ENCODE results near the gene TP53.
"Not testable (repeated sequence)": the region's sequence is repeated elsewhere in the genome, so short reads cannot be mapped to it uniquely, and the experiment has no call there.

TP53 gene

DNA sequence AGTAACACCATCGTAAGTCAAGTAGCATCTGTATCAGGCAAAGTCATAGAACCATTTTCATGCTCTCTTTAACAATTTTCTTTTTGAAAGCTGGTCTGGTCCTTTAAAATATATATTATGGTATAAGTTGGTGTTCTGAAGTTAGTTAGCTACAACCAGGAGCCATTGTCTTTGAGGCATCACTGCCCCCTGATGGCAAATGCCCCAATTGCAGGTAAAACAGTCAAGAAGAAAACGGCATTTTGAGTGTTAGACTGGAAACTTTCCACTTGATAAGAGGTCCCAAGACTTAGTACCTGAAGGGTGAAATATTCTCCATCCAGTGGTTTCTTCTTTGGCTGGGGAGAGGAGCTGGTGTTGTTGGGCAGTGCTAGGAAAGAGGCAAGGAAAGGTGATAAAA is 14.1 kb downstream of the TP53 start:
- no peak for DNase-seq

DNA sequence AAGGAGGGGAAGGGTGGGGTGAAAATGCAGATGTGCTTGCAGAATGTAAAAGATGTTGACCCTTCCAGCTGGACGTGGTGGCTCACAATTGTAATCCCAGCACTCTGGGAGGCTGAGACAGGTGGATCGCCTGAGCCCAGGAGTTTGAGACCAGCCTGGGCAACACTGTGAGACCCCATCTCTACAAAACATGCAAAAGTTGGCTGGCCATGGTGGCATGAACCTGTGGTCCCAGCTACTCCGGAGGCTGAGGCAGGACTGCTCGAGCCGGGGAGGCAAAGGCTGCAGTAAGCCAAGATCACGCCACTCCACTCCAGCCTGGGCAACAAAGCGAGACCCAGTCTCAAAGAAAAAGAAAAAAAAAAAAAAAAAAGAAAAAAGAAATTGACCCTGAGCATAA is 18.8 kb downstream of the TP53 start:
- DNase-seq = no peak

DNA sequence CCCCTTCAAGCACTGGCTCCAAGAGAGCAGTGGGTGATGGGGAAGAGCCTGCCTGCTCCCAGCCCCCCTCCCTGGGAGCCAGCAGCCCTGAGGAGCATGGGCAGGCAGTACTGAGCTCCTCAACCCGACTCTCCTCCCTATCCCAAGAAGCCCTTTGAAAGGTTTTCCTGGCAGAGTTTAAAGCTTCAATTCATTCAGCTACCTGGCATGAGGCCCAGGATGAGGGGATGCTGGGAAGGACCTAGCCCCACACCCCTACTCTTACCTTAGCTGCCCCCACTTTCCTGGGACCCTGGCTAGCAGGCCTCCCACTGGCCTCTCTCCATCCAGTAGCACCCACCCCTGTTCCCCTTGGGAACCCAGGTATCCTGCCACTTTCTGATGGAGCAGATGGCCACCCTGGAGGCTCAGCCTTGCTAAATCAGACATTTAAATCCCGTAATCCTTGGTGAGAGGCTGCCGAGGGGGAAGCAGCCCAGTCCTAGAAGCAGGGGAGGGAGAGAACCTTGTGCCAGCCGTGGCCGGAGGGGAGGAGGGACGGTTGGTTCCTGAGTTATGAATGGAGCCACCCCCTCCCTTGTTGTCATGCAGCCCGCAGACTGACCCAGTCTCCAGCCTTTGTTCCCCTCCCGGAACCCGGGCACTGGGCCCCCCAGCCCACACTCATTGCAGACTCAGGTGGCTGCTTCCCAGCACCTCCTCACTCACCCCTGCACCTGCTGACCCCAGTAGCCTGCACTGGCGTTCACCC is 19.5 kb downstream of the TP53 start:
- peak; percentile 22 for DNase-seq

DNA sequence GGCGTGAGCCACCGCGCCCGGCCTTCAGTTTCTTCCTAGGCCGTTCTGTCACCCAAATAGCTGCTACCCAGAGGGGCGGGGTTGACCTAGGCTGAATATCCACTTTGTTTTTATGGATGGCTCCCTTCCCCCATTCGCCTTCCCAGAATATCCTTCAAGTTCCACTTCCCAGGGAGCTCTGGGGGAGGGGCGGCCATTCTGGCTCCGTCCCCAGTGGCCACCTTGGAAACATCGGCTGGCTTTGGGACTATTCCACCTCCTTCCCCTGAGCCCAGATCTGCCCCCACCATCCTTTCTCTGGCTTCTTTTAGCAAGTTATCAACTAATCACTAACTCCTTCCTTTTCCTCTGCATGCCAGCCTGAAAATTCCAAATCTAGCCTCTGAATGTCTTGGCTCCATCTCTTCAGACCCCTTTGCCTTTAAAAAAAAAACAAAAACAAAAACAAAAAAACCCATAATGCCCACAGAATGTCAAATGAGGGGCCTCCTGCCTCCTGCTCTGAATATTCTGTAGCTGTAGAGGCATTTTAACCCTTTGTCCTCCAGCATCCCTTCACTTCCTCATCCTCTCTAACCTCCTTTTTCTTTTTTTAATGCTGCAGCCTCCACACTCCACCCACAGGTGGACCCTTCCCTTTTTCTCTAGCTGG is 30.2 kb downstream of the TP53 start:
- no peak for DNase-seq

DNA sequence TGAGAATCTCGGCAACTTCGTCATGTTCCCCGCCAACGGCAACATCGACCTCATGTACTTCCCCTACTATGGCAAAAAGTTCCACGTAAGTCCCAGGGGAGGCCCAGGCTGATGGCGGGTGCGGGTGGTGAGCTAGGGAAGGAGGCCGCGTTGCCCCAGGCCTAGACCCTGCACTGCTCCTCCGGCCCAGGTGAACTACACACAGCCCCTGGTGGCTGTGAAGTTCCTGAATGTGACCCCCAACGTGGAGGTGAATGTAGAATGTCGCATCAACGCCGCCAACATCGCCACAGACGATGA is 31.8 kb downstream of the TP53 start:
- DNase-seq = no peak

DNA sequence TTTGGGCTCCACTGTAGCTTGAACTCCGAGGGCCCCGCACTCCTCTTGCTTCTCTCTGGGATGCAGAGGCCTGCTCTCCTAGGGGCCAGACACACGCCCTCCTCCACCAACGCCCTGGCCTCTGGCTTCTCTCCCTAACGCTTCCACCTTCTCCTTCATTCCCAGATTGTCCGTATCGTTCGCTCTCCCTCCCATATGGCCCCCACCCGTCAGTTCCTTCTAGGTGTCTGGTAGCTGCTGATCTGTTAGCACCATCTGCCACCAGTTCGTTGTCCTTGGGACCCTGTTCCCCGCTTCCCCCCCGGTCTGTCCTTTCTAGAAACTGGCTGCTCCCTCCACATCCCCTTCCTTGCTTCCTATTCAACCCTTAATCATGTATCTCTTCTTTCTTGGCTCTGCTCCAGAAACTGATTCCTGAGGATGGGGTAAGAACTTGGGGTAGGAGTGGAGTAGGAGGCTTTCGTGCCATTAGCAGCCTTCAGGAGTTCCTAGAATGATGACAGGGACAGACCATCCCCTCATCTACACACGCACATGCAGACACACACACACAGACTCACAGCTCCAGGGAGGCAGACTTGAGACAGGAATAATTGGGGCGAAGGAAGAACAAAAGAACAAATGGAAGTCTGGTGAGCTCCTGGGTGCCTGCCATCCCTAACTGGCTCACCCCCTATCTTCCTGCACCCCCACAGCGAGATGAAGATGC is 32.3 kb downstream of the TP53 start:
- DNase-seq = peak; percentile 16

DNA sequence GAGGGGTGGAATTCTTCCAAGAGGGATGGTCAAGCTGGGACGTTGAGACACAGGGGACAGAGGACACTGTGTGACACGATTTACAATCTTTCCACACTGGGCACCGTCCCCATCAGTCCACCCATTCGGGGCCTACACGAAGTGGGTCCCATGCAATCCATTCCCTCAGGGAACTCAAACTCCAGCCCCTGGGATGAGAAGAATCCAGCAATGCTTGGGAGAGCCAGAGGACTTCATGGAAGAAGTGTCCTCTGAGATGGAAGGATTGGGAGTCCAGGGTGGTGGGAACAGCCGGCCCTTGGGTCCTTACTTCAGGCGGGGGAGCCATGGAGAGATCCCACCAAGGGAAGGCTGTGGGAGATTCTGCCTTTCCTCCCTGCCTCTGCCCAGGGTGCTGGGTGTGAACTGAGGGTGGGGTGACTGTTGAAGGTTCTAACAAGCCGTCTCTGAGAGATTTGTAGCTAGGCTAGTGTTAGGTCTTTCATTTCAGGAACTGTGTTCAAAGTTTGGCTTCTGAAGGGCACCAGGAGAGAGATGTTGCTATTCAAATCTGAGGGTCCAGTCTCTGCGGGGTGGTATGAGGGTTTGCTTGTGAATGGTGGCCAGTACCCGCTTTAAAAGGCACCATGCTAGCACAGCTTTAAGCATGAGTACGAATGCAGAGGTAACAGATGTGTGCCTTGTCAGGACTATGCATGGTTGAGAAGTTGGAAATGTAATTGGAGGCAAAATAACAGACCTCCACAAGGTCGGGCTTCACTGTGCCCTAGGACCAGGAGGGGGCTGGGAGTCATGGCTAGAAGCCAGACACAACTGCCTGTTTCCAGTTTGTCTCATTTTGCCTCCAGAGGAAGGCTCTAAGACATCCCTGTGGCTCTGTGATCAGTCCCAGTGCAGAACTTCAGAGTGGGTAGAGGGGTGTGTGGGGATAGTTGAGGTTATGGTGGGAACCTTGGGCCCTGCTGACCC is 34.6 kb downstream of the TP53 start:
- DNase-seq = no peak

DNA sequence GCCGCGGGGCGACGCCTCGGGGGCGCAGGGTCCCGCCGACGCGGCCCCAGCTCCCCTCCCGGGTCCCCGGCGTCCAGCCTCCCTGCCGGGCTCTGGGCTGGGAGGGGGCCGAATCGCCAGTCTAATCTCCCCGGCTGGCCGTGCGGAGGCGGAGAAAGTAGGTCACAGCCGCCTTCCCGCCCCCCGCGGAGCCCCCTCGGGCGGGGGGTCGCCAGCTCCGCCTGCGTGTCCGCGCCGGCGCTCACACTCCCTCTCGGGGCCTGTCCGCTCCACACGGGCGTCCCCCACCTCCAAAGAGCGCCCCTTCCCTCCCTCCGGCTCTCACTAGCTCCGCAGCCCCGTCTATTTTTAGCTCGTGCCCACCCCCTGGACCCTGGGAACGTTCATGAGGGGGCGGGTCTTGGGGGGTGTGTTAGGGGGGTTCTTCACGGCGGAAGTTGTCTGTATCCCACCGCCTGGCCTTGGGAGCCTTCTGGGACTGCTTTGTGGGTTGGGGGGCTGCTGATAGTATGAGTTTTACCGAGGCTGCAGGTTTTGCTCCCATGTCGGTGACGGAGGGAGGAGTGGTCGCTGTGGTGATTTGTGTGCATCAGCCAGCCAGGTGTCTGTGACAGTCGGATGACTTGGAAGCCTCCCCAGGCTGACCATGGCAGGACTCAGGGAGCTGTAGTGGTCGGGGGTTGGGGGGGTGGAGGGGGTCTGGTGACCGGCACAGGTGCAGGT is 35.5 kb downstream of the TP53 start:
- DNase-seq = no peak

DNA sequence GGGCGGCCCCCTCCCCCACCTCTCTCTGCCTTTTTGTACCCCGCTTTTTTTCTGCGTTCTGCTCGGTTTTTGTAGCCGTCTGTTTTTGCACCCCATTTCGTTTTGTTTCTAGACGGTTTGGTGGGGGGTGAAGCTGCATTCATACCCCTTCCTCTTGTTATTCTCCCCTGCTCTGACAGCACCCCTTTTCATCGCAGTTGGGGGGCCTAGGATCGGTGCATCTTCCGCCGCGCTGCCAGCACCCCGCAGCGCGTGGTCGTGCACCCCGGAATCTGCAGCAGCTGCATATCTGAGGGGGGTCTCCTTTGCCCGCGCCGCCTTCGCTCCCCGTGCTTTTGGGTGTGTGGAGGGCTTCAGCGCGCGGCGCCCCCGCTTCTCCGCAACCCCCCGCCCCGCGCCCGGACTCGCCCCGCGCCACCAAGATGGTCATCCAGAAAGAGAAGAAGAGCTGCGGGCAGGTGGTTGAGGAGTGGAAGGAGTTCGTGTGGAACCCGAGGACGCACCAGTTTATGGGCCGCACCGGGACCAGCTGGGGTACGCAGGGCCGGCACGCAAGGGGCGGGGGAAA is 36.1 kb downstream of the TP53 start:
- DNase-seq = no peak

DNA sequence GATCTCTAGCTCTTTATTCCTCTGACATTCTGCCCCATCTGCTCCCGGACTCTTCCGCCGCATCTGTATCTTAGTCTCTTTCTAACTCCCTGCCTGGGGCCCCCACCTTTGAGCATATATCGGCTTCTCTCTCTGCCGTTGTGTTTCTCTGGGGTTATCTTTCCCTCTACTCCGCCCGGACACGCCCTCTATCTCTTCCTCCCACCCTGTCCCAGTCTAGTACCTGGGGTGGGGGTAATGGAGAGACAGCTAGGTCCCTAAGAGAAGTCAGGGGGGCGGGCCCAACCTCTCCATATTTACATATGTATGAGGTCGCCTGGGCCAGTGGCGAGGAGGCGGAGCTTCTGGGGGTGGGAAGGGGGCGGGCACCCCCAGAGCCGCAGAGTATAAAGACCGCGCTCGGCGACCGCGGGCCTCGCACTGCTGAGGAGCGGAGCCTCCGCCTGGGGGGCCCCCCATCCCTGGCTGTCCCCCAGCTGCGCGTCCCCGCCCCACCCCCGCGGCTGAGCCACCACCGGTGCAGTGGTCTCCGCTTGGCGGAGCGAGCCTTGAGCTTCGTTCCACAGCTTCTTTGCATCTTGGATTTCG is 36.7 kb downstream of the TP53 start, which contains the start of gene ATP1B2:
Gene ATP1B2, plus strand, starts transcription at position 418 of the 588 bp plus-strand sequence. CDS start 593 bp downstream, outside the sequence.
- DNase-seq = peak; percentile 86

DNA sequence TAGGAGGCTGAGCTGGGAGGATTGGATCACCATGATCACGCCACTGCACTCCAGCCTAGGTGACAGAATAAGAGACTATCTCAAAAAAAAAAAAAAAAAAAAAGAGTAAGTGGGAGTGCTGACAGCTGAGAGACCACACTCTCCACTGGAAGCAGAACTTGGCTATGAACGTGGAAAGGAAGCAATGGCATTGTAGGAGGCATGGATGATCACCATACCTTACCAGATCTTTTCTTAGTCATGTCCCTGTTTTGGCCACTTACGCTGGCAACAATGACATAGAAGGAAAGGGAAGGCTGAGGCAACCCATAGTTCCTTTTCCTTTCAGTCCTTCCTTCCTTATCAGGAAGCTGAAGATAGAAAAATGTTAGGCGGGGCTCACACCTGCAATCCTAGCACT is 40.3 kb downstream of the TP53 start:
- DNase-seq = no peak

DNA sequence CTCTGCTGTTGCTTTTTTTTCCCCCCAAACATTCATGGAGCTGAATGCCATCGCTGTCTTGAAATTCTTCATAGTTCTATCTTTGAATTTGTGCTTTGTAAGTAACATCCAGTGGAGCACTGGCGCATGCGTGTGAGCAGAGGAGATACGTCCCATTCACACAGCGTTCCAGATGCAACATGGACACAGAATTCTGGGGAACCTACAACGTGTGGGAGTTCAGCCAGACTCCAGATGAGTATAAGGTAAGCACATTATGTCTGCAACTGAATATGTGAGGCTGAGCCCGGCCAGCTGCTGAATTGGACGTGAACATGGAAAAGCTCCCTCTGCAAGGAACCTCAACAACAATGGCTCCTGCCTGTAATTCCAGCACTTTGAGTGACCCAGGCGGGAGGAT is 40.8 kb downstream of the TP53 start:
- DNase-seq = no peak

DNA sequence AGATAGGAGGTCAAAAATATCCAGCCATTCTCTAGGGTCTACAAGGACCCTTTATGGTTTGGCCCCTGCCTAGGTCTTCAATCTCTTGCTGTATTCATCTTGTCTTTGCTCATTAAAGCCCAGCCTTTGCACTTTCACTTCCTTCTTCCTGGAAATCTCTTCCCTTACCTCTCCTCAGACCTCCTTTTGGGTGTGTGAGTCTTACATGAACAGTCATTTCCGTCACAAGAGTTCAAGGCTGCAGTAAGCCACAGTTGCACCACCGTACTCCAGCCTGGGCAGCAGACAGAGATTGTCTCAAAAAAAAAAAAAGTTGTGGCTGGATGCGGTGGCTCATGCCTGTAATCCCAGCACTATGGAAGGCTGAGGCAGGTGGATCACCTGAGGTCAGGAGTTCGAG is 42.5 kb downstream of the TP53 start:
- DNase-seq = no peak

DNA sequence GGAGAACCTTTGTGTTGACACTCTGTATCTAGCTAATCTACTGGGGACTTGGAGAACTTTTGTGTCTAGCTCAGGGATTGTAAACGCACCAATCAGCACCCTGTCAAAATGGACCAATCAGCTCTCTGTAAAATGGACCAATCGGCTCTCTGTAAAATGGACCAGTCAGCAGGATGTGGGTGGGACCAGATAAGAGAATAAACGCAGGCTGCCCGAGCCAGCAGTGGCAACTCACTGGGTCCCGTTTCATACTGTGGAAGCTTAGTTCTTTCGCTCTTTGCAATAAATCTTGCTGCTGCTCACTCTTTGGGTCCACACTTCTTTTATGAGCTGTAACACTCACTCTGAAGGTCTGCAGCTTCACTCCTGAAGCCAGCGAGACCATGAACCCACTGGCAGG is 45.7 kb downstream of the TP53 start:
- DNase-seq = not testable (repeated sequence)

DNA sequence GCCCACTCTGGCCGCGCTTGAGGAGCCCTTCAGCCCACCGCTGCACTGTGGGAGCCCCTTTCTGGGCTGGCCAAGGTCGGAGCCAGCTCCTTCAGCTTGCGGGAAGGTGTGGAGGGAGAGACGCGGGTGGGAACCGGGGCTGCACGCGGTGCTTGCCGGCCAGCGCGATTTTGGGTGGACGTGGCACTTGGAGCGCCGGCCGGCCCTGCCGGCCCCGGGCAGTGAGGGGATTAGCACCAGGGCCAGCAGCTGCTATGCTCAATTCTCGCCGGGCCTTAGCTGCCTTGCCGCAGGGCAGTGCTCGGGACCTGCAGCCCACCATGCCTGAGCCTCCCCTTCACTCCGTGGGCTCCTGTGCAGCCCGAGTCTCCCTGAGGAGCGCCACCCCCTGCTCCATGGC is 46.5 kb downstream of the TP53 start:
- no peak for DNase-seq

DNA sequence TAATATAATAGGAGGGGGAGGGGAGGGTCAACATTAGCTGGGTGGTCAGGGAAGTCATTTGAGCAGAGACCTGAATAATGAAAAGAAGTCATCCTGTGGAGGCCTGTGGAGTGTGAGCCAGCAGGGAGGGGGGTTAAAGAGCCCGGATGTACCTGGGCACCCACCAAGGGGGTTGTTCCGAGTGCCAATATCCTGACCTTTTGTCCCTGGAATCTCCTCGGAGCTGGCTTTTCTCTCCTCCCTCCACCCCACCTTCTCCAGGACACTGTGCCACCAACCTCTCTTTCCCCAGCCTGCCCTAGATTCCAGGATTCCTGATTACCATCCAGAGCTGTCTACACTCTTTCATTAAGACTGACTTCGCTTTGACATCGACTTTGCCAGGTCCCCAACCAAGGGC is 51.1 kb downstream of the TP53 start:
- no peak for DNase-seq

DNA sequence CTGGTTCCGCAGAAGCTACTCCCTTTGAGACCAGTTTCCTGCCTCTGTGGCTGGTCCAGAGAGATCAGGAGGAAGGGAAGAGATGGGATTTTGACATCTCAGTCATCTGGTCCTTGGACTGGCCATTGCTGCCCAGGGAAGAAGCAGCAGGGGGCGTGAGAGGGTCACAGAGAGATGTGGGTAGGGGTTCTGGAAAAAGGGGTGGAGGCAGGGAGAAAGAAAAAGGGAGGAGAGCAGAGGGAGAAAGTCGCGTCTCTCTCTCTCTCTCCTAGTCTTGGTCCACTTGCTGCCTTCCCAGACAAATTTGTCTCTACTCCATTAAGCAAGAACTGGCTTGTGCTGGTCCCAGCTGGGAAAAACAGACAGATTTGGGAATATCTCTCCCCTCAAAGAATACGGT is 52.9 kb downstream of the TP53 start:
- no peak for DNase-seq

DNA sequence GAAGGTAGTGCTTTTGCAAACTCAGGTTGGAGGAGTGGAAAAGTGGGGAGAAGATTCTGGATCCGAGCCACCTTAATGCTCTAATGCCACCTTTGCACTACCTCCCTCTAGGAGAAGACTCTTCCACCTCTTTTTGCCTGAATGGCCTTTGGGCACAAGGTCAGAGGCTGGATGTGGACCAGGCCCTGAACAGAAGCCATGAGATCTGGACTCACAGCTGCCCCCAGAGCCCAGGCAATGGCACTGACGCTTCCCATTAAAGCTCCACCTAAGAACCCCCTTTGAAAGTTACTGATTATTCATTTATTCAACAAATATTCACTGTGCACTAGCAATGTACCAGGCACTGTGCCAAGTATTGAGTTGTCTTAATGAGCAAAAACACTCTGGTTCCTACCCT is 54.2 kb downstream of the TP53 start:
- no peak for DNase-seq

DNA sequence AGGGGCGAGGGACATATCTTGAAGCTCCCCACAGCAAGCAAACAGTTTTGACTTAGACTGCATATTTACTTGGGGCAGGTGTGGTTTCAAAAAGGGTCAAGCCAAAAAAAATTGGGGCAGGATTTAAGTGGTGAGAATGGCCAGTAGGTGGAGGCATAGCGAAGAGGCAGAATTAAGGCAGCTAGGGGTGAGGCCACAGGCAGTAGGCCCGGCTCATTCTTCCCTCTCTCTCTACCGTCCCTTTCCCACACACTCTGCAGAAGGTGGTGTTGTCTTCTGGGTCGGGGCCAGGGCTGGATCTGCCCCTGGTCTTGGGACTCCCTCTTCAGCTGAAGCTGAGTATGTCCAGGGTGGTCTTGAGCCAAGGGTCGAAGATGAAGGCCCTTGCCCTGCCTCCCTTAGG is 54.8 kb downstream of the TP53 start:
- DNase-seq = peak; percentile 28

DNA sequence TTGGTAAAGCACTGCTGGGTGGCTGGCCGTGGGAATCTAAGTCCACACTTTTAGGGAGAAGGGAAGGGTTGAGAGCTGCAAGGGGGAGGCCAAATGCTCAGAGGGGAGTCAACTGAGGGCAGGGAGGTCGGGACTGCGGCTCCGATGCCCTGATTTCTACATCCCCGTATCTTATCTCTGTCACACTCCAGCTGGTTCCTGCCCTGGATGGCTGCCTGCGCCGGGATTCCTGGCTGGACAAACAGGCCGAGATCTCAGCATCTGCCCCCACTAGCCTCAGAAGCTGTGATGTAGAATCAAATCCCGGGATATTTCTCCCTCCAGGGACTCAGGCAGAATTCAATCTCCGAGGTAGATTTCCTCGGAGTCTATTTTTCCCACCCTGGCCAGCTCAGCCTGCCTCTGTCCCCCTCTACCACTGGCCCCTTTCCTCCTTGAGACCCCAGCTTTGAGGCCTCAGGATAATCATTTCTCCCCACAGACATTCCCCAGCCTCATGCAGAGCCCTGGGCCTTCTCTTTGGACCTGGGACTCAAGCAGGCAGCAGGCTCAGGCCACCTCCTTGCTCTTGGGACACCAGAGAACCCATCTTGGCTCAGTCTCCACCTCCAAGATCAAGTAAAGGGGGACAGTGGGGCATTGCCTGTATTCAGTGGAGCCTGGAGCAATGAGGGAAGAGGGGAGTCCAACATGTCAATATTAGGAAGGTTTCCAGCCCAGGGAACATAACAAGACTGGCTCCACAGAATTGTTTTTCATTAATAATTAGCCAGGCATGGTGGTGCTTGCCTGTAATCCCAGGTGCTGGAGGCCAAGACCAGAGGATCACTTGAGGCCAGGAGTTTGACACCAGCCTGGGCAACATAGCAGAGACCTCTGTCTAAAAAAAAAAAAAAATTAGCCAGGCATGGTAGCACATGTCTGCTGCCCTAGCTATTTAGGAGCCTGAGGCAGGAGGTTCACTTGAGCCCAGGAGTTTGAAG is 55.6 kb downstream of the TP53 start:
- DNase-seq = no peak
